ENCODE results near the gene MARK3. TPM values are rescaled to one million over a fixed set of nuclear protein-coding genes. Genes with fewer than 3 reads are reported as not detected.

Gene MARK3
- total RNA-seq, 2 donors from 2014 or later: 121 to 136 TPM

DNA sequence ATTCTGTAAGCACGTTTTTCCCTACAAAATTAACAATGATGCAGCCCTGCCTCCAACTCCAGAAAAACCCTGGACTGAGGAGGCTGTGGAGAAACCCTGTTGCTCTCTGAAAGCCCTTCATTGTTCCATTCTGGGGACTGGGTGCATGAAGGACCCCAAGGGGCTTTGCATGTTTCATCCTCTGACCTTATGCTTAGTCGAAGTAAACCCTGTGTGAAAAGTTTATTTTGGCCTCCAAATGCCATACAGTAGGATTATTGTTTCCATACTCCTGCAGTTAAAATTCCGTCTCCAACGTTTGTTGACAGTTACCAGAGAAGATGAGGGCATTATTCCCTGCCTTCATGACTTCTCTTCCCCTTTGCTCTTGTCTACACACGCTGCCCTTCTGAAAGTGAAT is 91.4 kb downstream of the MARK3 start:
- Mint-ChIP-seq H3K27ac (no peak overlapping the region), H3K4me1 (peaks cover 21% of the 10 kb centered on the region), H3K36me3 (ENCODE audit: low read depth) (peaks cover 7% of the 10 kb centered on the region), H3K27me3 (no peaks in the 10 kb centered on the region), H3K4me3 (no peak overlapping the region)
- DNase-seq: no peak
- no peak for ATAC-seq
- no peaks in the 10 kb centered on the region for H3K9me3 ChIP-seq (ENCODE audit: control insufficient read depth, low read length, poor library complexity, severe bottlenecking)

DNA sequence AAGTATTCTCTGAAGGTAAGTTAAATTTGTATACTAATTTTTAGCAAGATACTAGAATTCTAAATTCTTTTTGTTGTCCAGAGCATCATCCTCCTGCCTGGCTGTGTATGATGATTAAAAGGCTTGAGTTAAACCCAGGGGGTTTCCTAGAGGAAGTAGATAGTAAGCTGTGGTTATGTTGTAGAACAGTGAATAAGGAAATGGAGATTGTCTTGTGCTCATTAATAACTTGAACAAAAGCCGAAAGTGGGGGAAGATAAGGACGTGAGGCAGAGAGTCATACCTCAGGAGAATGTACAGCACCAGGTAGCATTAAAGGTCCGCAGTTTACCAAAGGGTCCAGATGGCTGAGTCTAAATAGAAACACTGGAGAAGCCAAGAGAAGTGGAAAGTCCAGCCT is 95.4 kb downstream of the MARK3 start:
- Mint-ChIP-seq H3K4me1 (peaks cover 19% of the 10 kb centered on the region), H3K4me3 (peak overlapping the region; percentile 63), H3K36me3 (ENCODE audit: low read depth) (peaks cover 5% of the 10 kb centered on the region), H3K27ac (peak overlapping the region; percentile 94), H3K27me3 (no peaks in the 10 kb centered on the region)
- ATAC-seq (peak; percentile 97), DNase-seq (no peak)
- no peaks in the 10 kb centered on the region for H3K9me3 ChIP-seq (ENCODE audit: control insufficient read depth, low read length, poor library complexity, severe bottlenecking)

DNA sequence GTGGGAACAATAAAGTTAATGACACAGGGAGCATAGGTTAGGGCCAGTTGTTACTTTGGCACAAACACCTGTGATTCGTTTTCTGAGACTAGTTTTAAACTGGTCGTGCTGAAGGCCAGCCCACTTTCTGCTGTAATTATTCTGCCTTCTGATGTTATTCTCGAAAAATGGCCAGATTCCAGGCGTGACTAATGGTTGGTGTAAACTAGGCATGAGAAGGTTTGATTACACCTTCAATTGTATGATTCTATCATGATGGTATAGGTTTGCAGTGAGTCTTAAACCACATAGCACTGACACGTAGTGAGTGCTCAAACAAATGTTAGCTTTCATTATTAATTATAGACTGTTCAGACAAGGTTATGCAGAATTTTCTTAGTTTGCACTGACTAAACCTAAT is 98.4 kb downstream of the MARK3 start:
- DNase-seq (no peak), ATAC-seq (no peak)
- no peaks in the 10 kb centered on the region for H3K27me3 Mint-ChIP-seq
- H3K9me3 ChIP-seq (ENCODE audit: control insufficient read depth, low read length, poor library complexity, severe bottlenecking): no peaks in the 10 kb centered on the region
- peaks cover 19% of the 10 kb centered on the region for H3K4me1 Mint-ChIP-seq
- H3K36me3 Mint-ChIP-seq (ENCODE audit: low read depth): peaks cover 5% of the 10 kb centered on the region
- H3K27ac Mint-ChIP-seq: no peak overlapping the region
- no peak overlapping the region for H3K4me3 Mint-ChIP-seq

DNA sequence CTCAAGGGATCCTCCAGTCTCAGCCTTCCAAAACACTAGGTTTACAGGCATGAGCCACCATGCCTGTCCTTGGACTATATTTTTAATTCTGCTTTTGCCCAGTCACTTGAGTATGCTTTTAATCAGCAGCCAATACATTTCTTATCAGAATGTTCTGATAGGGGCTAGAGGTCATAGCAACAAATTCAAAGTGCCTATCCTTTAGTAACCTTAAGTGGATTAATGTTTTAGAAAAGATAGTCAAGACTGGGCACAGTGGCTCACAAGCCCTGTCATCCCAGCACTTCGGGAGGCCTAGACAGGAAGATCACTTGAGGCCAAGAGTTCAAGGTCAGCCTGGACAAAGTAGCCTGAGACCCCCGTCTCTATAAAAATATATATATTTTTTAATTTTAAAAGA is 100.3 kb downstream of the MARK3 start:
- peaks cover 15% of the 10 kb centered on the region for H3K4me1 Mint-ChIP-seq
- no peak for ATAC-seq
- peaks cover 7% of the 10 kb centered on the region for H3K36me3 Mint-ChIP-seq (ENCODE audit: low read depth)
- no peak overlapping the region for H3K27ac Mint-ChIP-seq
- no peak for DNase-seq
- no peaks in the 10 kb centered on the region for H3K27me3 Mint-ChIP-seq
- H3K9me3 ChIP-seq (ENCODE audit: control insufficient read depth, low read length, poor library complexity, severe bottlenecking): no peaks in the 10 kb centered on the region
- H3K4me3 Mint-ChIP-seq: no peak overlapping the region

DNA sequence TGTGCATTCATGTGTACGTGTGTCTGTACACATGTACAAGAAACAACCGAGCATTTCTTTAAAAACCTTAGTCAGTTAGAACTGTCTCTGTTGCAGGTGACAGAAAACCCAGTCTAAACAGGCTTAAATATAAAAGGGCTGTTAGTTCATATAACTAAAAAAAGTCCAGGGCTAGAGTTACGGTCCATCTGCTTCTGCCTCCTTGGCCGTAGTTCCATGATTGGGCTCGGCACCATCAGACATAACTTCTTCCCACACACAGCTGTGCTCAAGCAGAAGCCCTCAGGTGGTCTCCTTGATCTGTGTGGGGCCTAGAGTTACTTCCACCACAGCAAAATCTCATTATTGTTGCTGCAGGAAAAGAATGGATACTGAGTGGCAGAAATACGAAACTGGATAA is 102.9 kb downstream of the MARK3 start:
- peaks cover 5% of the 10 kb centered on the region for H3K36me3 Mint-ChIP-seq (ENCODE audit: low read depth)
- peaks cover 4% of the 10 kb centered on the region for H3K4me1 Mint-ChIP-seq
- H3K4me3 Mint-ChIP-seq: no peak overlapping the region
- ATAC-seq (no peak), DNase-seq (no peak)
- H3K9me3 ChIP-seq (ENCODE audit: control insufficient read depth, low read length, poor library complexity, severe bottlenecking): no peaks in the 10 kb centered on the region
- H3K27ac Mint-ChIP-seq: no peak overlapping the region
- H3K27me3 Mint-ChIP-seq: no peaks in the 10 kb centered on the region

DNA sequence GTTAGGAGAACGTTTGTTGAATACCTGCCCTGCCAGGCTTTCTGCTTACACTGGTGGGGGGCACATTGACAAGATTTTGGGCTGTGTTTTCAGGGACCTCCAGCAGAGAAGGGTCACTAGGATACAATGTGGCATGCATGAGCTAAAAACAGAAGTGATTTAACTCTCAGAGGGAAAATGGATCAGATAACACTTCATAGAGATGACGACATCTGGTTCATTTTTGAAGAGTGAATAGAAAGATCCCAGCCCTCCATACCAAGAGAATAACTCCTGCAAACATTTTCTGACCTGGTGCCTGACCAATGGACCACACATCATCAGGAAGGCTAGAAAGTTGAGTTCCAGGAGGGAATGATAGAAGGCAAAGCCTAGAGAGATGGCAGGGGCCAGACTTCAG is 103.7 kb downstream of the MARK3 start:
- ATAC-seq (no peak), DNase-seq (no peak)
- Mint-ChIP-seq H3K36me3 (ENCODE audit: low read depth) (peaks cover 5% of the 10 kb centered on the region), H3K27me3 (no peaks in the 10 kb centered on the region), H3K4me3 (no peak overlapping the region), H3K27ac (peak overlapping the region; percentile 79), H3K4me1 (peaks cover 4% of the 10 kb centered on the region)
- no peaks in the 10 kb centered on the region for H3K9me3 ChIP-seq (ENCODE audit: control insufficient read depth, low read length, poor library complexity, severe bottlenecking)

DNA sequence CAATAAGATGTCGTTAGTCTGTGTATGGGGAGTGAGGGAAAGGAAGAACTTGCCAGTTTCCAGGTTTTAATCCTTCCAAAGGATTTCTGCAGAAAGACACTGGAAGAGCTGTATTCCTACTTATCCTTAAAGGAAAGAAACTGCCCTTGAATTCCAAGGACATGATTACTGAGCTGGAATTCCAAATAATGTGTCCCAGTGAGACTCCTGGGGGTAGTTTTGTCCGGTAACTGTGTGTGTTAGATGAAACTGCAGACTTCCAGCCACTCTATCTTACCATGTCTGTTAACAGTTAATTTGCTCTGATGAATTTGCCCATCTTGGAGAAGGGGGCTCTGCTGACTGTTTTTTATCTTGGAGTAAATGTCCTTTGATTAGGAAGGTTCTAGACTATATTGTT is 104.4 kb downstream of the MARK3 start:
- H3K9me3 ChIP-seq (ENCODE audit: control insufficient read depth, low read length, poor library complexity, severe bottlenecking): no peaks in the 10 kb centered on the region
- H3K4me1 Mint-ChIP-seq: peaks cover 4% of the 10 kb centered on the region
- DNase-seq: no peak
- peaks cover 5% of the 10 kb centered on the region for H3K36me3 Mint-ChIP-seq (ENCODE audit: low read depth)
- H3K27me3 Mint-ChIP-seq: no peaks in the 10 kb centered on the region
- H3K4me3 Mint-ChIP-seq: no peak overlapping the region
- ATAC-seq: no peak
- H3K27ac Mint-ChIP-seq: peak overlapping the region; percentile 79

DNA sequence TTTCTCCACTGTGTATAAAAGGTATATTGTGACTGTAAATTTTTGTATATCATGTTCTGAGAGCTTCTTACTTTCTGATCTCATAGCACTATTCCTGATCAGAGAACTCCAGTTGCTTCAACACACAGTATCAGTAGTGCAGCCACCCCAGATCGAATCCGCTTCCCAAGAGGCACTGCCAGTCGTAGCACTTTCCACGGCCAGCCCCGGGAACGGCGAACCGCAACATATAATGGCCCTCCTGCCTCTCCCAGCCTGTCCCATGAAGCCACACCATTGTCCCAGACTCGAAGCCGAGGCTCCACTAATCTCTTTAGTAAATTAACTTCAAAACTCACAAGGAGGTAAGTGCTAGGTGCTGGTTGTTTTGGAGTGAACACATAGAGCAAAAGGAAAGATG is 106.5 kb downstream of the MARK3 start:
- Mint-ChIP-seq H3K36me3 (ENCODE audit: low read depth) (peaks cover 5% of the 10 kb centered on the region), H3K4me1 (peaks cover 4% of the 10 kb centered on the region), H3K27ac (peak overlapping the region; percentile 85), H3K4me3 (no peak overlapping the region), H3K27me3 (no peaks in the 10 kb centered on the region)
- no peaks in the 10 kb centered on the region for H3K9me3 ChIP-seq (ENCODE audit: control insufficient read depth, low read length, poor library complexity, severe bottlenecking)
- no peak for ATAC-seq
- no peak for DNase-seq

DNA sequence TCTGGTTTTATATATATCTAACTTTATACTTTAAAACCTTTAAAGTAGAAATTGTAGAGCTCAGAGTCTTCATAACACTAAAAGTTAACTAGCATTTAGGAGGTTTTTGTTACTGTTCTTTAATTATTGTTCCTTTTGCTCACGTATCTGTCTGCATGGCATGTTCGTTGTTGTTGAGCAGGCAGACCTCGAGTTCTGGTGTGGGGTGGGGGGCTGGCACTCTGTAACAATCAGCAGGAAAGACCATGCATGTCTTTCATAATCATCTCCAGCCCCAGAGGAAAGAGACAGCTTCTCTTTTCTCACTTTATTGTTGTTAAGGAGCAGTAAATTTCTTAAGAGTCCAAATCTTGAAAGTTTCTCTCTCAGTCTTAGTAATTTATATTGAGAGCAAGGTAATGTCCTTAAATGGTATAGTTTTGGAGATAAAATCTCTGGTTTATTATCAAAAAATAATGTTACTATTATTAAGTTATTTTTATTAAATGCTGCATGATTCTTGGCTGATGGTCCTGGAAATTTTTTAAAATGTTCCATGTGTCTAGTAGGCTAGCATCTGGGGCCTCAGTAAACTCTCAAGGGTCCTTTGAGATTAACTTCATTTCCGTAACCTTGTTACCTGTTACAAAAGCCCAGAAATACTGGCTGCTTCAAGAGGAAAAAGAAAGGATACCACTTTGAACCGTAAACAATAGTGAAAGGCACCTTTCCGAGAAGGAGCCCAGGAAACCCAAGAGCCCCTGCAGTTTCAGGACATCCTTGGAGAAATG is 107.1 kb downstream of the MARK3 start:
- Mint-ChIP-seq H3K27me3 (no peaks in the 10 kb centered on the region), H3K4me3 (no peak overlapping the region), H3K27ac (no peak overlapping the region), H3K4me1 (peaks cover 4% of the 10 kb centered on the region), H3K36me3 (ENCODE audit: low read depth) (peaks cover 5% of the 10 kb centered on the region)
- ATAC-seq: no peak
- DNase-seq: no peak
- no peaks in the 10 kb centered on the region for H3K9me3 ChIP-seq (ENCODE audit: control insufficient read depth, low read length, poor library complexity, severe bottlenecking)

DNA sequence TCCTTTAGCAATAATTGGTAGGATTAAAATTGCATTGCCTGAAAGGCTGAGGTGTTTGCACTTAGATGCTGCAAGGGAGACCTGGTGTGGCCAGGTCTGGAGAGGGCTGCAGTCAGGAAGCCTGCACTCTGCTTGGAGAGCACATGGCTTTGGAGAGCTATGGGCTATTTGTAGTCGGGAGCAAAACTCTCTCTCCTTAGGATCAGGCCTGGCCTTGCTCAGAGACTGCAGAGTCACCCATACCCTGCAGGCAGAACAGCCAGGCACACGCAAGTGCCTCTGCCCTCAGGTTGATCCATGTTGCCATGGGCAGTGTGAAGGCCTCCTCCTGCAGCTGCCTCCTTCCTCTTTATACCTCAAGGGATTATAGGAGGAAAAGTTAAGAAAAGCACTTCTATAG is 110.6 kb downstream of the MARK3 start:
- H3K4me3 Mint-ChIP-seq: no peak overlapping the region
- H3K9me3 ChIP-seq (ENCODE audit: control insufficient read depth, low read length, poor library complexity, severe bottlenecking): no peaks in the 10 kb centered on the region
- no peak for DNase-seq
- peaks cover 3% of the 10 kb centered on the region for H3K36me3 Mint-ChIP-seq (ENCODE audit: low read depth)
- H3K27me3 Mint-ChIP-seq: no peaks in the 10 kb centered on the region
- peaks cover 8% of the 10 kb centered on the region for H3K4me1 Mint-ChIP-seq
- H3K27ac Mint-ChIP-seq: no peak overlapping the region
- no peak for ATAC-seq

DNA sequence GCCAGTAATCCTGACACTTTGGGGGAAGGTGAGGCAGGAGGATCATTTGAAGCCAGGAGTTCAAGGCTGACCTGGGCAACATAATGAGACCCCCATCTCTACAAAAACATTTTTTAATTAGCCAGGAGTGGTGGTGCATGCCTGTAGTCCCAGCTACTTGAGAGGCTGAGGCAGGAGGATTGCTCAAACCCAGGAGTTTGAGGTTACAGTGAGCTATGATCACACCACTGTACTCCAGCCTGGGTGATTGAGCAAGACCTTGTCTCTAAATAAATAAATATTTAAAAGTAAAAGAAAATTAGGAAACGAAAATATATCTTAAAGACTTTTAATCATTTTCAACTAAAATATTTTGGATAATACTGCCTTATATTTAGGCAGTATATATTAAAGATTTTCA is 111.6 kb downstream of the MARK3 start:
- no peaks in the 10 kb centered on the region for H3K27me3 Mint-ChIP-seq
- H3K4me1 Mint-ChIP-seq: peaks cover 13% of the 10 kb centered on the region
- no peak overlapping the region for H3K27ac Mint-ChIP-seq
- H3K36me3 Mint-ChIP-seq (ENCODE audit: low read depth): no peaks in the 10 kb centered on the region
- no peak for DNase-seq
- H3K9me3 ChIP-seq (ENCODE audit: control insufficient read depth, low read length, poor library complexity, severe bottlenecking): no peaks in the 10 kb centered on the region
- ATAC-seq: no peak
- no peak overlapping the region for H3K4me3 Mint-ChIP-seq

DNA sequence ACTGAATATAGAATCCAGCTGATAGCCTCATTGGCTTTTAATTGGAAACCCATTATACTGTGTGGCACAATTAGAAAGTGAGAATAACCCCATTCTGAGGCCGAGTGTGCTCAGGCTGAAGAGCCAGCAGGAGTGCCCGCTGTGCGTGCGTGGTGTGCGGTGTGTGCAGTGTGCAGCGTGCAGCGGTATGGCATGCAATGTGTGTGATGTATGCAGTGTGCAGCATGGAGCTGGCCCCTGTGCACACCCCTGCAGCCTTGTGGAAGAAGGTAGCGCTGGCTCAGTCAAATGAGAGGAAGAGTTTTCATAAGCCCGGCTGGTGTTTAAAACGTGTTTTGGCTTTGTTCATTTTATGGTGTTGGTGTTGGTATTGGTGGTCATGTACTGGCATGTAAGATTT is 114.5 kb downstream of the MARK3 start:
- no peak for DNase-seq
- H3K36me3 Mint-ChIP-seq (ENCODE audit: low read depth): peaks cover 2% of the 10 kb centered on the region
- no peaks in the 10 kb centered on the region for H3K9me3 ChIP-seq (ENCODE audit: control insufficient read depth, low read length, poor library complexity, severe bottlenecking)

DNA sequence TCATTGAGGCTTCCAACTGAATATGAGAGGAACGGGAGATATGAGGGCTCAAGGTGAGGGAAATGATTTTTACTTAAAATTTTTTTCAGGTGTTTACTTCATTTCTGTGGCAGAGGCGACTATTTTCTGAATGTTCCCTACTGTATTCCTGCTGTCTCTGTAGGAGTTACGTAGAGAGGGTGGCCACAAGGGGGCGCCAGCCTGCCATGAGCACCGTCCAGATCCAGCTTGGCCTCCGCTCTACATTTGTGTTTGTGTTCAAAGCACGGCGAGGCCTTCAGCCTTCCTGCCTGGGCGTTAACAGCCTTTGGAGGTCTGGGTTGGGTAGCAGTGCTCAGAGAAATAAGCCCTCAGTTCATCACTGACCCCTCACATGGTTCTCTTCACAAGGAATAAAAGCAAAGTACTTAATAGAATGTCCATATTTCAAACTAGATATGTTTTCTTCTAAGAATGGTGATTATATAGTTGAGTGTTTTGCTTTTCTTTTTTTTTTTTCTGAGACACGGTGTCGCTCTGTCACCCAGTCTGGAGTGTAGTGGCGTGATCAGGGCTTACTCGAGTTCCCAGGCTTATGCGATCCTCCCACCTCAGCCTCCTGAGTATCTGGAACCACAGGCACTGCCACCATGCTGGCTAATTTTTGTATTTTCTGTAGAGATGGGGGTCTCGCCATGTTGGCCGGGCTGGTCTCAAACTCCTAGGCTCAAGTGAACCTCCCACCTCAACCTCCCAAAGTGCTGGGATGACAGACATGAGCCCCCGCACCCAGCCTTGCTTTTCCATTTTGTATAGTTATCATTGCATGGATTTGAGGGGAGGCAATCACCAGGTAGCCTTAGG is 115.2 kb downstream of the MARK3 start:
- no peaks in the 10 kb centered on the region for H3K9me3 ChIP-seq (ENCODE audit: control insufficient read depth, low read length, poor library complexity, severe bottlenecking)
- Mint-ChIP-seq H3K36me3 (ENCODE audit: low read depth) (peaks cover 6% of the 10 kb centered on the region), H3K4me3 (no peak overlapping the region), H3K27me3 (no peaks in the 10 kb centered on the region), H3K4me1 (peaks cover 15% of the 10 kb centered on the region), H3K27ac (peak overlapping the region; percentile 47)
- peak; percentile 94 for ATAC-seq
- DNase-seq: peak; percentile 63 to 73 (median 70)

More for the DNA sequence above, 114.5 kb downstream of the MARK3 start:
- H3K4me1 Mint-ChIP-seq: peaks cover 13% of the 10 kb centered on the region
- no peaks in the 10 kb centered on the region for H3K27me3 Mint-ChIP-seq
- peak overlapping the region; percentile 47 for H3K27ac Mint-ChIP-seq
- ATAC-seq: peak; percentile 41
- H3K4me3 Mint-ChIP-seq: no peak overlapping the region

All from T-helper 17 cell (primary cell).